ENCODE measurements around the gene CCNYL1.

- TF ChIP-seq CTCF (IDR thresholded peaks at IDR 0.05) (no peak), POLR2A (IDR thresholded peaks at IDR 0.05) (no peak)
Measured at GRCh38 chr2:207686812-207687211, 24.6 kb upstream of the CCNYL1 start.

All from tibial nerve (tissue), 3 donors.